GM18861 (cell line): ENCODE measurements around the gene OSGIN1.

Source experiments
- ATAC-seq: cut with Tn5 transposase; IDR thresholded peaks from one replicate; pipeline ENCODE4 v1.9.1; 2021; ENCODE audit not compliant: unreplicated experiment

The OSGIN1 gene

GRCh38 chr16:83969771-83970429 lies 16.9 kb downstream of the OSGIN1 start:
- no peak for ATAC-seq

- no peak for ATAC-seq
Observed at GRCh38 chr16:83970430-83970815, 17.4 kb downstream of the OSGIN1 start.

- no peak for ATAC-seq
Observed at GRCh38 chr16:83971165-83972130, 18.4 kb downstream of the OSGIN1 start.

- no peak for ATAC-seq
Observed at GRCh38 chr16:83972256-83973008, 19.4 kb downstream of the OSGIN1 start.

GRCh38 chr16:83973077-83973476 lies 20.0 kb downstream of the OSGIN1 start:
- ATAC-seq, result no peak

GRCh38 chr16:83973581-83974385 lies 20.7 kb downstream of the OSGIN1 start:
- ATAC-seq, result no peak

GRCh38 chr16:83974475-83974874 lies 21.4 kb downstream of the OSGIN1 start:
- no peak for ATAC-seq

GRCh38 chr16:83975590-83976260 lies 22.7 kb downstream of the OSGIN1 start:
- ATAC-seq, result no peak

GRCh38 chr16:83977056-83977815 lies 24.2 kb downstream of the OSGIN1 start:
- no peak for ATAC-seq

- ATAC-seq, result no peak
Observed at GRCh38 chr16:83978401-83978904, 25.4 kb downstream of the OSGIN1 start.

- no peak for ATAC-seq
Observed at GRCh38 chr16:83979441-83979840, 26.4 kb downstream of the OSGIN1 start.

GRCh38 chr16:83980794-83981193 lies 27.8 kb downstream of the OSGIN1 start:
- no peak for ATAC-seq

GRCh38 chr16:83981799-83982198 lies 28.8 kb downstream of the OSGIN1 start:
- no peak for ATAC-seq

GRCh38 chr16:83983491-83983890 lies 30.5 kb downstream of the OSGIN1 start:
- no peak for ATAC-seq

- no peak for ATAC-seq
Observed at GRCh38 chr16:83989300-83989699, 36.3 kb downstream of the OSGIN1 start.

GRCh38 chr16:83990492-83990891 lies 37.5 kb downstream of the OSGIN1 start:
- ATAC-seq, result no peak

- ATAC-seq, result no peak
Observed at GRCh38 chr16:83992624-83993023, 39.6 kb downstream of the OSGIN1 start.

GRCh38 chr16:83994087-83994486 lies 41.0 kb downstream of the OSGIN1 start:
- ATAC-seq, result no peak

- ATAC-seq, result no peak
Observed at GRCh38 chr16:83994703-83995102, 41.7 kb downstream of the OSGIN1 start.
